ENCODE data around the gene TOM1. TPM values are rescaled to one million over a fixed set of nuclear protein-coding genes. Genes with fewer than 3 reads are reported as not detected.

Gene TOM1
- total RNA-seq, 6 donors from 2014 or later = 79.2 to 194 (median 94.6) TPM

DNA sequence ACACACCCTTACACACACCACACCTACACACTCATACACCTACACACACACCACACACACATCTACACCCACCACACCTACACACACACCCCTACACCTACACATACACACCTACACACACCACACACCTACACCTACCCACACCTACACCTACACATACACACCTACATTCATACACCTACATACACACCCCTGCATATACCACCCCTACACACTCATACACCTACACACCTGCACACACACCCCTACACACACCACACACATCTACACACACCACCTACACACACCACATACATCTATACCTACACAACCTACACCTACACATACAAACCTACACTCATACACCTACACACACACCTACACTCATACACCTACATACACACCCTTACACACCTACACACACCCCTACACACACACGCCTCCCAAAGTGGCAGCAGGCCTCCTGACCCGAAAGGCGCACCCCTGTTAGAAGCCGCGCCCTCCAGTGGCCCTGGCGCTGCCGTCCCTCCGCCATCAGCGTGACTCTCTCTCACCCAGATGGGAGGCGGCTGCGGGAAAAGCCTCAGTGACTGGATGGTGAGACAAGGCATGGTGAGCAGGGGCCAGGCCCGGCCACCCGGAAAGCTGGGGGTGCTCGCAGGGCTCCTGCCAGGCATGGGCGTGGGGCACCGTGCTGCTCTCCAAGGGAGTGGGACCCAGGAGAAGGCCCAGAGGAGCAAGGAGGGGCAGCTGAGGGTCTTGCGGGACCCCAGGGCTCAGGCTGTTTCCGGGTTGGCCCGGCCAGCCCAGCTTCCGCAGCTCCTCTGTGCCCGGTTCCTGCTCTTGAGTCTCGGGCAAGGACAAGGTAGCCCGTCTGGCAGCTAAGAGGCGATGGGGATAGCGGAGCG is 44.2 kb downstream of the TOM1 start:
- 96 to 98% methylated on average over 23 of the region's 26 CpGs for WGBS, 2 donors
- H3K4me3 ChIP-seq = no peak overlapping the region
- no peaks in the 10 kb centered on the region for H3K9me3 ChIP-seq
- H3K36me3 ChIP-seq = peaks cover 19 to 98% (median 84%) of the 10 kb centered on the region in 4 donors
- H3K27me3 ChIP-seq = no peaks in the 10 kb centered on the region
- TF ChIP-seq POLR2A (IDR thresholded peaks at IDR 0.05) = no peak
- no peak for TF ChIP-seq CTCF (IDR thresholded peaks at IDR 0.05)
- no peak for TF ChIP-seq EP300 (IDR thresholded peaks at IDR 0.05)
- no peak for TF ChIP-seq POLR2AphosphoS5 (IDR thresholded peaks at IDR 0.05)
- H3K4me1 ChIP-seq = no peaks in the 10 kb centered on the region
- ATAC-seq (ENCODE audit: low FRiP score in 2 of 2) = no peak
- H3K27ac ChIP-seq = no peak overlapping the region
- DNase-seq = peak in 1 of 2 donors; percentile 79

- H3K4me1 ChIP-seq = peaks cover 0 to 9% (median 3%) of the 10 kb centered on the region in 4 donors
- no peak overlapping the region for H3K27ac ChIP-seq
- 89 to 96% methylated on average over 5 to 14 of the region's 14 CpGs for WGBS, 2 donors
- H3K4me3 ChIP-seq = no peak overlapping the region
- DNase-seq (no peak), ATAC-seq (ENCODE audit: low FRiP score in 2 of 2) (no peak)
- H3K36me3 ChIP-seq = peaks cover 19 to 87% (median 77%) of the 10 kb centered on the region in 4 donors
- no peaks in the 10 kb centered on the region for H3K27me3 ChIP-seq
- no peaks in the 10 kb centered on the region for H3K9me3 ChIP-seq
- no peak for TF ChIP-seq CTCF (IDR thresholded peaks at IDR 0.05)
- TF ChIP-seq EP300 (IDR thresholded peaks at IDR 0.05) = no peak
- TF ChIP-seq POLR2A (IDR thresholded peaks at IDR 0.05) = no peak
- TF ChIP-seq POLR2AphosphoS5 (IDR thresholded peaks at IDR 0.05) = no peak
Observed at GRCh38 chr22:35344956-35345690, 45.4 kb downstream of the TOM1 start.

DNA sequence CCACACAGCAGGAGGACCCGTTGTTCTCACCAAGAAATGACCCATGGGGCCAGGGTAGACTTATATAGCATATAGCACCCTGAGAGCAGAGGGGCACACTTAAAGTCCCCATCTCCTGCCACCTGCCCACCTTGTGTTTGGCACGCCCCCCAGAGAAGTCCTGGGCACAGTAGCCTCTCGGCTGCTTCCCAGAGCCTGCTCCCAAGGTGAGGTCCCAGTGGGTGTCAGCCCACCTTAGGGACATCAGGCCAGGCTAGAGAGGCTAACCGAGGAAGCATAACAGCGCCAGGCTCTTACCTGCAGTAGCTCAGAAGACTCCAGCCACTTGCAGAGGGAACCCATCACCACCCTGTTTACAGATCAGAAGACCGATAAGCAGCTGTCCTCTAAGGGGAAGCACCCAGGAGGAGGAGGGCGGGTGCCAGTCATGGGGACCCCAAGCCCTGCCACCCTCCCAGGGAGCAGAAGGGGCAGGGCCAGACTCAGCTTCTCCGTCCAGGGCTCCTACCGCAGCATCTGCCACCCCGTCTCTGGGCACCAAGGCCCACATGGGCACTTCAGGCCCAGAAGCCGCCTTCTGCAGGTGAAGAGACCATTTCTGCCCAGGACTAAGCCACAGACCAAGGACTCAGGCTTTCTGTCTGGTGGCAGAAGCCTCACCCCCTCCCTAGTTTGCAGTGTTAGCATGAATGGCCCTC is 46.3 kb downstream of the TOM1 start:
- Histone ChIP-seq H3K36me3 (peaks cover 16 to 78% (median 69%) of the 10 kb centered on the region in 4 donors), H3K27ac (no peak overlapping the region), H3K27me3 (no peaks in the 10 kb centered on the region), H3K9me3 (no peaks in the 10 kb centered on the region), H3K4me3 (no peak overlapping the region), H3K4me1 (peaks cover 4 to 16% (median 9%) of the 10 kb centered on the region in 4 donors)
- DNase-seq (no peak), ATAC-seq (ENCODE audit: low FRiP score in 2 of 2) (no peak)
- TF ChIP-seq POLR2A (IDR thresholded peaks at IDR 0.05) (no peak), POLR2AphosphoS5 (IDR thresholded peaks at IDR 0.05) (no peak), CTCF (IDR thresholded peaks at IDR 0.05) (no peak), EP300 (IDR thresholded peaks at IDR 0.05) (no peak)
- WGBS, 2 donors = 91 to 100% methylated on average over 1 to 11 of the region's 11 CpGs

GRCh38 chr22:35346596-35347220 is 47.0 kb downstream of the TOM1 start:
- no peak for TF ChIP-seq EP300 (IDR thresholded peaks at IDR 0.05)
- TF ChIP-seq POLR2A (IDR thresholded peaks at IDR 0.05) = no peak
- TF ChIP-seq CTCF (IDR thresholded peaks at IDR 0.05) = no peak
- no peak for TF ChIP-seq POLR2AphosphoS5 (IDR thresholded peaks at IDR 0.05)
- no peak for DNase-seq
- Histone ChIP-seq H3K9me3 (no peaks in the 10 kb centered on the region), H3K27me3 (no peaks in the 10 kb centered on the region), H3K36me3 (peaks cover 9 to 71% (median 61%) of the 10 kb centered on the region in 4 donors), H3K27ac (no peak overlapping the region), H3K4me3 (no peak overlapping the region), H3K4me1 (peaks cover 11 to 24% (median 17%) of the 10 kb centered on the region in 4 donors)
- no peak for ATAC-seq (ENCODE audit: low FRiP score in 2 of 2)
- 91 to 92% methylated on average over 2 to 18 of the region's 19 CpGs for WGBS, 2 donors

All from upper lobe of left lung (tissue), 6 donors.